ENCODE data around the gene ADPGK.
"Not testable (repeated sequence)": the region's sequence is repeated elsewhere in the genome, so short reads cannot be mapped to it uniquely, and the experiment has no call there.

ADPGK gene

GRCh38 chr15:72783640-72784455, at the start of gene ADPGK:
ADPGK (minus strand) TSS chr15:72783758; CDS start chr15:72783691, 67 bp downstream.
- Histone ChIP-seq H3K9ac (ENCODE audit: low read length) (peak within 1 kb of the TSS; percentile 81), H3K27ac (ENCODE audit: low read length) (peak within 1 kb of the TSS; percentile 2), H3K4me3 (ENCODE audit: low read length) (peak within 1 kb of the TSS; percentile 95), H3K9me3 (ENCODE audit: control insufficient read depth, low read depth, low read length) (no peaks in the 10 kb centered on the region), H3K4me1 (ENCODE audit: control insufficient read depth, low read depth, low read length) (no peaks in the 10 kb centered on the region), H3K36me3 (ENCODE audit: control insufficient read depth, low read depth, low read length) (no peaks in the 10 kb centered on the region), H3K27me3 (ENCODE audit: control insufficient read depth, insufficient read depth, low read length) (no peaks in the 10 kb centered on the region)

GRCh38 chr15:72827226-72827625, 43.7 kb upstream of the ADPGK start:
- no peak overlapping the region for H3K4me3 ChIP-seq (ENCODE audit: low read length)
- H3K9me3 ChIP-seq (ENCODE audit: control insufficient read depth, low read depth, low read length) = no peaks in the 10 kb centered on the region
- H3K4me1 ChIP-seq (ENCODE audit: control insufficient read depth, low read depth, low read length) = no peaks in the 10 kb centered on the region
- no peak overlapping the region for H3K27ac ChIP-seq (ENCODE audit: low read length)
- H3K9ac ChIP-seq (ENCODE audit: low read length) = no peak overlapping the region
- H3K36me3 ChIP-seq (ENCODE audit: control insufficient read depth, low read depth, low read length) = no peaks in the 10 kb centered on the region
- no peaks in the 10 kb centered on the region for H3K27me3 ChIP-seq (ENCODE audit: control insufficient read depth, insufficient read depth, low read length)

GRCh38 chr15:72826611-72827010, 43.1 kb upstream of the ADPGK start:
- no peak overlapping the region for H3K27ac ChIP-seq (ENCODE audit: low read length)
- no peaks in the 10 kb centered on the region for H3K4me1 ChIP-seq (ENCODE audit: control insufficient read depth, low read depth, low read length)
- H3K9ac ChIP-seq (ENCODE audit: low read length) = no peak overlapping the region
- no peak overlapping the region for H3K4me3 ChIP-seq (ENCODE audit: low read length)
- no peaks in the 10 kb centered on the region for H3K36me3 ChIP-seq (ENCODE audit: control insufficient read depth, low read depth, low read length)
- no peaks in the 10 kb centered on the region for H3K27me3 ChIP-seq (ENCODE audit: control insufficient read depth, insufficient read depth, low read length)
- H3K9me3 ChIP-seq (ENCODE audit: control insufficient read depth, low read depth, low read length) = no peaks in the 10 kb centered on the region

- H3K4me3 ChIP-seq (ENCODE audit: low read length) = no peak overlapping the region
- H3K36me3 ChIP-seq (ENCODE audit: control insufficient read depth, low read depth, low read length) = no peaks in the 10 kb centered on the region
- H3K9me3 ChIP-seq (ENCODE audit: control insufficient read depth, low read depth, low read length) = no peaks in the 10 kb centered on the region
- no peaks in the 10 kb centered on the region for H3K27me3 ChIP-seq (ENCODE audit: control insufficient read depth, insufficient read depth, low read length)
- H3K9ac ChIP-seq (ENCODE audit: low read length) = no peak overlapping the region
- H3K4me1 ChIP-seq (ENCODE audit: control insufficient read depth, low read depth, low read length) = peaks cover 6% of the 10 kb centered on the region
- no peak overlapping the region for H3K27ac ChIP-seq (ENCODE audit: low read length)
Measured at GRCh38 chr15:72825829-72826228, 42.3 kb upstream of the ADPGK start.

- H3K9ac ChIP-seq (ENCODE audit: low read length) = no peak overlapping the region
- H3K27me3 ChIP-seq (ENCODE audit: control insufficient read depth, insufficient read depth, low read length) = no peaks in the 10 kb centered on the region
- H3K27ac ChIP-seq (ENCODE audit: low read length) = no peak overlapping the region
- no peak overlapping the region for H3K4me3 ChIP-seq (ENCODE audit: low read length)
- peaks cover 17% of the 10 kb centered on the region for H3K4me1 ChIP-seq (ENCODE audit: control insufficient read depth, low read depth, low read length)
- no peaks in the 10 kb centered on the region for H3K9me3 ChIP-seq (ENCODE audit: control insufficient read depth, low read depth, low read length)
- H3K36me3 ChIP-seq (ENCODE audit: control insufficient read depth, low read depth, low read length) = no peaks in the 10 kb centered on the region
Measured at GRCh38 chr15:72824781-72825180, 41.2 kb upstream of the ADPGK start.

- Histone ChIP-seq H3K9ac (ENCODE audit: low read length) (no peak overlapping the region), H3K27ac (ENCODE audit: low read length) (no peak overlapping the region), H3K27me3 (ENCODE audit: control insufficient read depth, insufficient read depth, low read length) (no peaks in the 10 kb centered on the region), H3K4me3 (ENCODE audit: low read length) (no peak overlapping the region), H3K9me3 (ENCODE audit: control insufficient read depth, low read depth, low read length) (no peaks in the 10 kb centered on the region), H3K36me3 (ENCODE audit: control insufficient read depth, low read depth, low read length) (no peaks in the 10 kb centered on the region), H3K4me1 (ENCODE audit: control insufficient read depth, low read depth, low read length) (peaks cover 21% of the 10 kb centered on the region)
Measured at GRCh38 chr15:72824112-72824511, 40.6 kb upstream of the ADPGK start.

GRCh38 chr15:72820278-72820677, 36.7 kb upstream of the ADPGK start:
- H3K27me3 ChIP-seq (ENCODE audit: control insufficient read depth, insufficient read depth, low read length) = no peaks in the 10 kb centered on the region
- H3K9me3 ChIP-seq (ENCODE audit: control insufficient read depth, low read depth, low read length) = no peaks in the 10 kb centered on the region
- peaks cover 27% of the 10 kb centered on the region for H3K4me1 ChIP-seq (ENCODE audit: control insufficient read depth, low read depth, low read length)
- no peak overlapping the region for H3K9ac ChIP-seq (ENCODE audit: low read length)
- no peaks in the 10 kb centered on the region for H3K36me3 ChIP-seq (ENCODE audit: control insufficient read depth, low read depth, low read length)
- no peak overlapping the region for H3K27ac ChIP-seq (ENCODE audit: low read length)
- H3K4me3 ChIP-seq (ENCODE audit: low read length) = no peak overlapping the region

GRCh38 chr15:72818632-72819031, 35.1 kb upstream of the ADPGK start:
- H3K36me3 ChIP-seq (ENCODE audit: control insufficient read depth, low read depth, low read length) = no peaks in the 10 kb centered on the region
- H3K27ac ChIP-seq (ENCODE audit: low read length) = no peak overlapping the region
- H3K4me3 ChIP-seq (ENCODE audit: low read length) = no peak overlapping the region
- H3K9ac ChIP-seq (ENCODE audit: low read length) = no peak overlapping the region
- H3K4me1 ChIP-seq (ENCODE audit: control insufficient read depth, low read depth, low read length) = peaks cover 27% of the 10 kb centered on the region
- H3K27me3 ChIP-seq (ENCODE audit: control insufficient read depth, insufficient read depth, low read length) = no peaks in the 10 kb centered on the region
- no peaks in the 10 kb centered on the region for H3K9me3 ChIP-seq (ENCODE audit: control insufficient read depth, low read depth, low read length)

GRCh38 chr15:72813345-72814004, 29.9 kb upstream of the ADPGK start:
- H3K9ac ChIP-seq (ENCODE audit: low read length) = no peak overlapping the region
- no peaks in the 10 kb centered on the region for H3K27me3 ChIP-seq (ENCODE audit: control insufficient read depth, insufficient read depth, low read length)
- H3K36me3 ChIP-seq (ENCODE audit: control insufficient read depth, low read depth, low read length) = no peaks in the 10 kb centered on the region
- no peaks in the 10 kb centered on the region for H3K4me1 ChIP-seq (ENCODE audit: control insufficient read depth, low read depth, low read length)
- H3K27ac ChIP-seq (ENCODE audit: low read length) = no peak overlapping the region
- no peaks in the 10 kb centered on the region for H3K9me3 ChIP-seq (ENCODE audit: control insufficient read depth, low read depth, low read length)
- no peak overlapping the region for H3K4me3 ChIP-seq (ENCODE audit: low read length)

- Histone ChIP-seq H3K27me3 (ENCODE audit: control insufficient read depth, insufficient read depth, low read length) (no peaks in the 10 kb centered on the region), H3K9ac (ENCODE audit: low read length) (no peak overlapping the region), H3K27ac (ENCODE audit: low read length) (no peak overlapping the region), H3K4me1 (ENCODE audit: control insufficient read depth, low read depth, low read length) (no peaks in the 10 kb centered on the region), H3K4me3 (ENCODE audit: low read length) (no peak overlapping the region), H3K9me3 (ENCODE audit: control insufficient read depth, low read depth, low read length) (no peaks in the 10 kb centered on the region), H3K36me3 (ENCODE audit: control insufficient read depth, low read depth, low read length) (no peaks in the 10 kb centered on the region)
Measured at GRCh38 chr15:72809329-72809728, 25.8 kb upstream of the ADPGK start.

- H3K4me3 ChIP-seq (ENCODE audit: low read length); H3K9me3 ChIP-seq (ENCODE audit: control insufficient read depth, low read depth, low read length); H3K27me3 ChIP-seq (ENCODE audit: control insufficient read depth, insufficient read depth, low read length); H3K27ac ChIP-seq (ENCODE audit: low read length); H3K36me3 ChIP-seq (ENCODE audit: control insufficient read depth, low read depth, low read length); H3K4me1 ChIP-seq (ENCODE audit: control insufficient read depth, low read depth, low read length); H3K9ac ChIP-seq (ENCODE audit: low read length): not testable (repeated sequence)
Measured at GRCh38 chr15:72807346-72807745, 23.8 kb upstream of the ADPGK start.

GRCh38 chr15:72803006-72803405, 19.4 kb upstream of the ADPGK start:
- no peaks in the 10 kb centered on the region for H3K4me1 ChIP-seq (ENCODE audit: control insufficient read depth, low read depth, low read length)
- H3K36me3 ChIP-seq (ENCODE audit: control insufficient read depth, low read depth, low read length) = no peaks in the 10 kb centered on the region
- no peak overlapping the region for H3K9ac ChIP-seq (ENCODE audit: low read length)
- no peaks in the 10 kb centered on the region for H3K27me3 ChIP-seq (ENCODE audit: control insufficient read depth, insufficient read depth, low read length)
- H3K4me3 ChIP-seq (ENCODE audit: low read length) = no peak overlapping the region
- H3K27ac ChIP-seq (ENCODE audit: low read length) = no peak overlapping the region
- H3K9me3 ChIP-seq (ENCODE audit: control insufficient read depth, low read depth, low read length) = no peaks in the 10 kb centered on the region

Measured in iPS-18a (cell line).